ENCODE measurements around the gene CDK5RAP1. TPM values are rescaled to one million over a fixed set of nuclear protein-coding genes. Genes with fewer than 3 reads are reported as not detected.
A peak's percentile ranks its signal among the peaks of the same experiment; 100 is the strongest.

CDK5RAP1 gene
- total RNA-seq, 1 donor from 2014 or later, result 58.3 TPM

DNA sequence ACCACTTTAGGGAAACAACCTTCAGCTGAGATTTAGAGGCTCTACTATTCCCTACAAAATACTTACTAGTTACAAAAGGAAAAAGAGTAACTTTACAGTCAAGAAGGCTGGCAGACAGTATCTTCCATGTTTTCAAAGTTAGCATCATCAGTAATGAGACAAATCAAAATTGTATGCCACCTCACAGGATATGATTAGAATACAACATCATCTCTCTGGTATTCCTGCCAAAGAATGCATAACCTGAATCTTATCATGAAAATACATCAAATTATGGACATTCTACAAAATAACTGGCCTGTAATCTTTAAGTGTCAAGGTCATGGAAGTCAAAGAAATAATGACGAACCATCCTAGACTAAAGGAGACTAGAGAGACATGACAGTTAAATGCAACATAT, 38.4 kb downstream of the CDK5RAP1 start:
- Mint-ChIP-seq H3K27me3 (no peaks in the 10 kb centered on the region), H3K4me3 (no peak overlapping the region), H3K9me3 (no peaks in the 10 kb centered on the region), H3K4me1 (ENCODE audit: unreplicated experiment) (no peaks in the 10 kb centered on the region), H3K36me3 (peaks cover 39% of the 10 kb centered on the region), H3K27ac (no peak overlapping the region)
- TF ChIP-seq, protein P1, sequence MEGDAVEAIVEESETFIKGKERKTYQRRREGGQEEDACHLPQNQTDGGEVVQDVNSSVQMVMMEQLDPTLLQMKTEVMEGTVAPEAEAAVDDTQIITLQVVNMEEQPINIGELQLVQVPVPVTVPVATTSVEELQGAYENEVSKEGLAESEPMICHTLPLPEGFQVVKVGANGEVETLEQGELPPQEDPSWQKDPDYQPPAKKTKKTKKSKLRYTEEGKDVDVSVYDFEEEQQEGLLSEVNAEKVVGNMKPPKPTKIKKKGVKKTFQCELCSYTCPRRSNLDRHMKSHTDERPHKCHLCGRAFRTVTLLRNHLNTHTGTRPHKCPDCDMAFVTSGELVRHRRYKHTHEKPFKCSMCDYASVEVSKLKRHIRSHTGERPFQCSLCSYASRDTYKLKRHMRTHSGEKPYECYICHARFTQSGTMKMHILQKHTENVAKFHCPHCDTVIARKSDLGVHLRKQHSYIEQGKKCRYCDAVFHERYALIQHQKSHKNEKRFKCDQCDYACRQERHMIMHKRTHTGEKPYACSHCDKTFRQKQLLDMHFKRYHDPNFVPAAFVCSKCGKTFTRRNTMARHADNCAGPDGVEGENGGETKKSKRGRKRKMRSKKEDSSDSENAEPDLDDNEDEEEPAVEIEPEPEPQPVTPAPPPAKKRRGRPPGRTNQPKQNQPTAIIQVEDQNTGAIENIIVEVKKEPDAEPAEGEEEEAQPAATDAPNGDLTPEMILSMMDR (conservative IDR thresholded peaks at IDR 0.05), result no peak
- DNase-seq (ENCODE audit: extremely low spot score, unreplicated experiment), result no peak

DNA sequence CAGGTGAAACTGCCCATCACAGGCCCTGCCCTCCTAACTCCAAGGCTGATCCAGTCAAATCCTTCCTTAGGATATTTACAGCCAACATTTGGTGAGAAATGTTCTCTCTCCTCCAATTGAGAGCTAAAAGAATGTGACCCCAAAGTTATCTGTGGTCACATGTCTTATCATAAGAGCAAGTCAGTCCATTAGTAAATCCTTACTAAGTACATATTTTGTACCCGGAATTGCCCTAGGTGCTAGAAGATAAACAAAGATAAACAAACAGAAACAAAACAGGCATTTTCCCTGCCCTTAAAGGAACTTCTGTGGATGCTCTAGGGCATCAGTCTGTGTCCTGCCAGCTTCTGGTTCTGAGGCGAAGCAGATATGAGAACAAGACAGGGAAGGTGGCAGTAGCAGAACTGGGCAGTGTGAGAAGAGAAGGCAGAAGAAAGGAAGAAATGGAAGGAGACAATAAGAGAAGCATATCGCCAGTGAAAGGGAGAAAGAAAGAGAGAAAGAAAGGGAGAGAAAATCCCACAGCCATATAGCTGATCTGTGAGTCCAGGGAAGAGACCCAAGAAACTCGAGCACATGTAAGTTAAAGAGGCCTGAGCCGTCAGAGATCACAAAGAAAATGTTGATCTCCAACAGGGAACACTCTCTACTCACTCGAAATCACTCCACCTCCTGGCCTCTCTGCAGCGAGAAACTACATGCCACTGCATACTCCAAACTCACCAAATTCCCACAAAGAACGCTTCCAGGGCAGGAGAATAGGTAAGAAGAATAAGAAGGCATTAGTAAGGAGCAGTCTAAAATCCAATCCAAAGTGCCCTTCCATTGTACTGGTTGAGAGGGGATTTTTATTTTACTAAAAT, 41.7 kb downstream of the CDK5RAP1 start:
- no peaks in the 10 kb centered on the region for H3K9me3 Mint-ChIP-seq
- no peak overlapping the region for H3K4me3 Mint-ChIP-seq
- H3K27ac Mint-ChIP-seq, result peak overlapping the region; percentile 26
- TF ChIP-seq, protein P1 (conservative IDR thresholded peaks at IDR 0.05), result no peak
- H3K27me3 Mint-ChIP-seq, result no peaks in the 10 kb centered on the region
- no peaks in the 10 kb centered on the region for H3K4me1 Mint-ChIP-seq (ENCODE audit: unreplicated experiment)
- no peak for DNase-seq (ENCODE audit: extremely low spot score, unreplicated experiment)
- H3K36me3 Mint-ChIP-seq, result peaks cover 31% of the 10 kb centered on the region

DNA sequence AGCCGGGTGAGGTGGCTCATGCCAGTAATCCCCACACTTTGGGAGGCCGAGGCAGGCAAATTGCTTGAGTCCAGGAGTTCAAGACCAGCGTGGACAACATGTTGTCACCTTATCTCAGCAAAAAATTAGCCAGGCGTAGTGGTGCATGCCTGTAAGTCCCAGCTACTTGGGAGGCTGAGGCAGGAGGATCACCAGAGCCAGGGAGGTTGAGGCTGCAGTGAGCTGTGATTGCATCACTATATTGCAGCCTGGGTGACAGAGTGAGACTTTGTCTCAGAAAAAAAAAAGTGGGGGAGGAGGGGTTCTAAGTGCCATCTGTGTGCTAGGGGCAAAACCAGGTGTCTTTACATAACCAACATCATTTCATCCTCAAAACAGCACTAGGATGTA, 48.3 kb downstream of the CDK5RAP1 start:
- Mint-ChIP-seq H3K27me3 (no peaks in the 10 kb centered on the region), H3K4me1 (ENCODE audit: unreplicated experiment) (peaks cover 7% of the 10 kb centered on the region), H3K36me3 (peaks cover 16% of the 10 kb centered on the region), H3K4me3 (no peak overlapping the region), H3K27ac (no peak overlapping the region), H3K9me3 (no peaks in the 10 kb centered on the region)
- DNase-seq (ENCODE audit: extremely low spot score, unreplicated experiment), result no peak
- TF ChIP-seq, protein P1 (conservative IDR thresholded peaks at IDR 0.05), result no peak

DNA sequence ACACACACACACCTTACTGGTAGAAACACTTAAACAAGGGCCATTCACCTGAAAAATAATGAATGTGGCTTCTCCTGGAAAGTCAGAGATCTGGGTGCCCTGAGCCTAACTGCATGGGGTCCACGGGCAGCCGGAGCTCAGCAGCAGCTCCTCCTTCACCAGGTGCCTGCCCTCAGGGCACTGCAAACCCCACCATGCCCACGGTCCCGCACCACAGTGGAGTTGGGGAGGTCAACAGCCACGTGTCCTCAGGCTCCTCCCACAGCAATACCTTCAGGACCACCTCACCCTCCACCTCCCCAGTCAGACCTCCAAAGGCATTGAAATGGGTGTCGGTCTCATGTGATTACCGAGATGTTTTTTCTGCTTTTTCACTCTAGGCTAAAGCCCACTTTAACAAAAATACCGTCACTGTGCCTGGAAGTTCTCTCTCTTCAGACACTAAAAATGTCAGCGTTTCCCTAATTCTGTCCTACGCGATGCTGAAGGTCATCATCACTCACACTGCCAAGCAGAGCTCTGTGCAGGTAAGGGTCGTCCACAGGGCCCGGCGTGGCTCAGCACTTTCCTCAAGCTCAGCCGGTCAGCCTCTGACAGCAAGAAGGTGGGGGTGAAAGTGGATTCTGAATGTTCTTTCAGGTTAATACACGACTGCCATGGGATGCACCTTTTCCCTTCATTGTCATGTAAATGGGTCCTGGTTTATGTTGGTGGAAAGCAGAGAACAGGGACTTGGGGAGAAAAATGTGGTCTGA, 48.9 kb downstream of the CDK5RAP1 start:
- TF ChIP-seq, protein P1 (conservative IDR thresholded peaks at IDR 0.05), result no peak
- H3K27ac Mint-ChIP-seq, result peak overlapping the region; percentile 31

DNA sequence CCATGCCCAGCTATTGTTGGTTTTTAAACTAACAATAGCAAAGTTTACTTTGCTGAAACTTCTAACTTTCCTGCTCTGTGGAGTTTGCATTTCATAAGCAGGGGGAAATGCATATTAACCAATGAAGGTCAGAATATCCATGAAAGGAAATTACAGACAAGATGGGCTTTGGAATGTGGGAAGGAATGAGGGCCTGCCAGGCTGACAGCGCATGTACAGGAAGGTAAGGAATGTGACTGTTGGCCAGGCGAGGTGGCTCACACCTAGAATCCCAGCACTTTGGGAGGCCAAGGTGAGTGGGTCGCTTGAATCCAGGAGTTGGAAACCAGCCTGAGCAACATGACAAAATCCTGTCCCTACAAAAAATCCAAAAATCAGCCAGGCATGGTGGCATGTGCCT, 49.6 kb downstream of the CDK5RAP1 start:
- peak overlapping the region; percentile 61 for H3K27ac Mint-ChIP-seq

More for the DNA sequence above, 48.9 kb downstream of the CDK5RAP1 start:
- Mint-ChIP-seq H3K36me3 (peaks cover 16% of the 10 kb centered on the region), H3K27me3 (no peaks in the 10 kb centered on the region), H3K4me1 (ENCODE audit: unreplicated experiment) (peaks cover 7% of the 10 kb centered on the region), H3K4me3 (no peak overlapping the region), H3K9me3 (no peaks in the 10 kb centered on the region)
- no peak for DNase-seq (ENCODE audit: extremely low spot score, unreplicated experiment)

More for the DNA sequence above, 49.6 kb downstream of the CDK5RAP1 start:
- DNase-seq (ENCODE audit: extremely low spot score, unreplicated experiment), result no peak
- Mint-ChIP-seq H3K9me3 (no peaks in the 10 kb centered on the region), H3K27me3 (no peaks in the 10 kb centered on the region), H3K4me1 (ENCODE audit: unreplicated experiment) (peaks cover 7% of the 10 kb centered on the region), H3K36me3 (peaks cover 16% of the 10 kb centered on the region), H3K4me3 (no peak overlapping the region)
- TF ChIP-seq, protein P1 (conservative IDR thresholded peaks at IDR 0.05), result no peak

Data from type B pancreatic cell (in vitro differentiated cells).